IMR-90 (cell line): Measurements from ENCODE around the gene TENM3. TPM values are rescaled to one million over a fixed set of nuclear protein-coding genes. Genes with fewer than 3 reads are reported as not detected.
A peak's percentile ranks its signal among the peaks of the same experiment; 100 is the strongest.

ENCODE experiments used
- ATAC-seq: fragments of 200-7000 bp; cut with Tn5 transposase; 2 replicates; pipeline ENCODE4 v1.9.1; 2020; ENCODE audit warnings: low read depth, mild to moderate bottlenecking, moderate library complexity
- BruUV-seq: library from RNA; stranded (reverse); fragments of 400-500 nt; replicated peaks from 2 replicates; lab custom pipeline; 2021; lab: Mats Ljungman, UMichigan
- CTCF ChIA-PET: fragments of 300-600 bp; formaldehyde crosslinking; extraction: SDS; loops from one replicate; lab custom pipeline; 2021; ENCODE audit warnings: antibody characterized with exemption; lab: Yijun Ruan, JAX
- POLR2A ChIA-PET: fragments of 300-600 bp; sonication (Branson Sonifier 250); formaldehyde crosslinking; loops from one replicate; lab custom pipeline; 2022; ENCODE audit warnings: antibody characterized with exemption; ENCODE audit not compliant: unreplicated experiment; lab: Charles Lee
- DNase-seq: peaks from one replicate; pipeline ENCODE4 v3.0.0; 2013
- H2AFZ ChIP-seq: replicated peaks from 2 replicates; pipeline ENCODE3; 2013; ENCODE audit warnings: low read length, mild to moderate bottlenecking; ENCODE audit not compliant: poor library complexity
- H2AK5ac ChIP-seq: 2 replicates; pipeline ENCODE4 v1.6.1; 2013; ENCODE audit warnings: low read depth, low read length, inconsistent platforms
- H2AK9ac ChIP-seq: replicated peaks from 2 replicates; pipeline ENCODE3; 2013; ENCODE audit warnings: mild to moderate bottlenecking, low read depth, low read length, moderate library complexity; ENCODE audit not compliant: poor library complexity
- H2BK120ac ChIP-seq: 2 replicates; pipeline ENCODE4 v1.6.1; 2013; ENCODE audit warnings: low read depth, low read length, inconsistent platforms
- H2BK15ac ChIP-seq: 3 replicates; pipeline ENCODE4 v1.6.1; 2013; ENCODE audit warnings: low read depth, low read length, inconsistent platforms
- H2BK20ac ChIP-seq: 2 replicates; pipeline ENCODE4 v1.6.1; 2013; ENCODE audit warnings: low read depth, mild to moderate bottlenecking, inconsistent platforms, low read length, moderate library complexity
- H2BK5ac ChIP-seq: 2 replicates; pipeline ENCODE4 v1.6.1; 2013; ENCODE audit warnings: mild to moderate bottlenecking, low read depth, low read length, inconsistent platforms; ENCODE audit not compliant: poor library complexity, severe bottlenecking
- H3K14ac ChIP-seq: replicated peaks from 2 replicates; pipeline ENCODE4 v1.6.1; 2013; ENCODE audit warnings: low read depth, low read length, inconsistent platforms
- H3K18ac ChIP-seq: 2 replicates; pipeline ENCODE4 v1.6.1; 2013; ENCODE audit warnings: low read depth, low read length, control low read depth
- H3K23ac ChIP-seq: 2 replicates; pipeline ENCODE4 v1.6.1; 2013; ENCODE audit warnings: low read depth, low read length, inconsistent platforms
- H3K27ac ChIP-seq: 2 replicates; pipeline ENCODE4 v1.5.1; 2013; ENCODE audit warnings: mild to moderate bottlenecking, control low read depth, low read length; ENCODE audit not compliant: insufficient read depth
- H3K27me3 ChIP-seq: 2 replicates; pipeline ENCODE4 v1.6.1; 2013; ENCODE audit warnings: low read length; ENCODE audit not compliant: control insufficient read depth, insufficient read depth
- H3K36me3 ChIP-seq: 2 replicates; pipeline ENCODE4 v1.6.1; 2013; ENCODE audit warnings: low read length, mixed read lengths; ENCODE audit not compliant: control insufficient read depth, insufficient read depth
- H3K4ac ChIP-seq: 2 replicates; pipeline ENCODE4 v1.6.1; 2013; ENCODE audit warnings: low read depth, low read length, inconsistent platforms
- H3K4me1 ChIP-seq: 2 replicates; pipeline ENCODE4 v1.6.1; 2013; ENCODE audit warnings: low read length, mixed read lengths; ENCODE audit not compliant: control insufficient read depth, insufficient read depth
- H3K4me2 ChIP-seq: 2 replicates; pipeline ENCODE4 v1.6.1; 2013; ENCODE audit warnings: low read depth, mild to moderate bottlenecking, control low read depth, low read length, moderate library complexity
- H3K4me3 ChIP-seq: 2 replicates; pipeline ENCODE4 v1.5.1; 2013; ENCODE audit warnings: low read depth, mild to moderate bottlenecking, control low read depth, low read length, moderate library complexity; ENCODE audit not compliant: insufficient read depth
- H3K56ac ChIP-seq: 2 replicates; pipeline ENCODE4 v1.6.1; 2013; ENCODE audit warnings: low read length, inconsistent platforms; ENCODE audit not compliant: insufficient read depth; ENCODE audit errors: extremely low read depth
- H3K79me1 ChIP-seq, 2 experiments: 2 replicates each; pipeline ENCODE4 v1.6.1; 2013; ENCODE audit warnings: low read length in 2 of 2, inconsistent platforms in 1 of 2, low read depth in 1 of 2
- H3K9ac ChIP-seq: 2 replicates; pipeline ENCODE4 v1.6.1; 2013; ENCODE audit warnings: low read depth, low read length, control low read depth
- H3K9me1 ChIP-seq: 2 replicates; pipeline ENCODE4 v1.6.1; 2013; ENCODE audit warnings: low read length, inconsistent platforms; ENCODE audit not compliant: insufficient read depth
- H3K9me3 ChIP-seq: 2 replicates; pipeline ENCODE4 v1.6.1; 2013; ENCODE audit warnings: low read length; ENCODE audit not compliant: control insufficient read depth, insufficient read depth
- H4K20me1 ChIP-seq: 2 replicates; pipeline ENCODE4 v1.6.1; 2013; ENCODE audit warnings: low read length, inconsistent platforms; ENCODE audit not compliant: insufficient read depth
- H4K5ac ChIP-seq: 2 replicates; pipeline ENCODE4 v1.6.1; 2013; ENCODE audit warnings: mild to moderate bottlenecking, low read depth, low read length, control low read depth
- H4K8ac ChIP-seq, 2 experiments: 2 replicates each; pipeline ENCODE4 v1.6.1; 2013; ENCODE audit warnings: low read depth in 2 of 2, low read length in 2 of 2, control low read depth in 1 of 2, inconsistent platforms in 1 of 2
- H4K91ac ChIP-seq: 2 replicates; pipeline ENCODE4 v1.6.1; 2013; ENCODE audit warnings: low read depth, low read length, inconsistent platforms; ENCODE audit not compliant: insufficient read depth
- BHLHE40 ChIP-seq: fragments of 150-350 bp; IDR thresholded peaks from 2 replicates; pipeline ENCODE4 v1.6.1; 2016; ENCODE audit warnings: mild to moderate bottlenecking, low read depth, low read length
- CTCF ChIP-seq: conservative IDR thresholded peaks from 2 replicates; pipeline ENCODE4 v1.5.1; 2012; ENCODE audit warnings: mild to moderate bottlenecking, low read depth, low read length, improper control_type of control experiment
- POLR2A ChIP-seq: IDR thresholded peaks from 2 replicates; pipeline ENCODE4 v1.6.1; 2012; ENCODE audit warnings: mild to moderate bottlenecking, low read depth, low read length
- RFX5 ChIP-seq: IDR thresholded peaks from 2 replicates; pipeline ENCODE4 v1.8.0; 2012; ENCODE audit warnings: low read depth, mild to moderate bottlenecking, low read length, moderate library complexity
- whole genome bisulfite sequencing, 2 experiments: methylation state at CpG; one replicate each; pipeline versions ENCODE4 v1.1.5 to v1.1.7; 2013; ENCODE audit warnings: missing lambda C conversion rate in 2 of 2; ENCODE audit not compliant: insufficient read length in 1 of 2; ENCODE audit errors: extremely low coverage in 2 of 2; 5-methylcytosine and 5-hydroxymethylcytosine counted together
- dilution Hi-C: fragments of 300-500 bp; cut with HindIII; formaldehyde crosslinking; loops from one replicate; pipeline ENCODE4 v1.14.3; 2018; ENCODE audit warnings: low sequenced_read_pairs; ENCODE audit not compliant: unreplicated experiment
- in situ Hi-C: fragments of 300-500 bp; cut with MboI; formaldehyde crosslinking; loops from 3 replicates; pipeline ENCODE4 v1.14.3; 2019; ENCODE audit warnings: low sequenced_read_pairs, inconsistent platforms, mixed read lengths
- intact Hi-C: fragments of 100-400 bp; cut with micrococcal nuclease; formaldehyde crosslinking; loops from 2 replicates; pipeline ENCODE4 v1.10.0; 2022
- polyA plus RNA-seq, 3 experiments: library from polyadenylated mRNA; depleted of rRNA; stranded (reverse); fragments of >200 nt; gene quantifications; 2 replicates each; pipeline ENCODE4 v1.2.3, GENCODE V29; 2012; ENCODE audit warnings: low replicate concordance in 1 of 3
- total RNA-seq: library from RNA; depleted of rRNA; stranded (reverse); fragments of >200 nt; gene quantifications from 2 replicates; pipeline ENCODE4 v1.2.3, GENCODE V29; 2012

The TENM3 gene
- total and polyA plus RNA-seq, 2 of the 4 experiments (the other 2 are of a cell fraction), result 29.9 to 173 TPM

GRCh38 chr4:182286035-182286434, 42.8 kb downstream of the TENM3 start:
- Histone ChIP-seq H3K27ac (no peak overlapping the region), H3K9ac (no peak overlapping the region), H3K4me2 (no peak overlapping the region), H3K4me3 (no peak overlapping the region), H3K18ac (no peak overlapping the region), H2BK15ac (no peak overlapping the region), H3K27me3 (no peaks in the 10 kb centered on the region), H3K9me1 (no peaks in the 10 kb centered on the region), H4K20me1 (no peaks in the 10 kb centered on the region), H3K9me3 (no peaks in the 10 kb centered on the region), H2AK5ac (peak overlapping the region; percentile 60; the same call in 1 of the 2 replicates), H2AK9ac (no peak overlapping the region), H2BK20ac (no peak overlapping the region), H2BK5ac (no peak overlapping the region), H3K36me3 (no peaks in the 10 kb centered on the region), H3K79me1 (no peaks in the 10 kb centered on the region), H3K4me1 (no peaks in the 10 kb centered on the region), H3K23ac (no peak overlapping the region), H4K91ac (no peak overlapping the region), H3K4ac (no peak overlapping the region), H3K14ac (no peak overlapping the region), H2AFZ (peak overlapping the region; percentile 76), H4K8ac (no peak overlapping the region), H3K56ac (no peak overlapping the region), H2BK120ac (no peak overlapping the region), H4K5ac (no peak overlapping the region)
- no peak for TF ChIP-seq RFX5
- no peak for TF ChIP-seq BHLHE40
- no peak for TF ChIP-seq POLR2A
- TF ChIP-seq CTCF, result no peak
- DNase-seq, result peak; percentile 54
- WGBS, 2 experiments, result no CpG with 5 or more reads among the region's 3 CpGs
- ChIA-PET CTCF (interaction anchor here (1.2 kb wide), 1 partner anchor 22 kb away, joined by 3 read pairs; no protein-coding TSS in a partner anchor), POLR2A (no interaction called here)
- intact Hi-C loops, result no loop called here
- in situ Hi-C loops, result no loop called here
- peak; percentile 60 for ATAC-seq
- BruUV-seq, result no TSS peak
- dilution Hi-C loops, result no loop called here
